Measurements from ENCODE around the gene TCERG1.

DNA sequence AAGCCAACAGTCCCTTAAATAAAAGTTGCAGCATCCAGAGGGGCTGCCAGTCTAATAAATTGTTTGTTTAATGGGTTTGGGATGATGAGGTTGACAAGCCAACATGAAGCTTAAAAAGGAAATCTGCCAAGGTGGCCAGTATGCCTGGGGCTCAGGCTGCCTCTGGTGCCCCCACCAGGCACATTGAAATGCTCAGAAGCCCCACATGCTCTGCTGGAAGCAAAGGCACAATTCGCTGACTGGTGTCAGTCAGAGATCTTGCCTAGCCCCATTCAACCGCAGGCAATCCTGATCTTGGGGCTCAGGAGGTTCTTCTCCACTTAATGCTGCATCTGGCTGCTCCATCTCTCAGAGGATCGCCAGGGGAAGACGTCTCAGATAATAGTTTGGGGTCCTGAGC is 44.2 kb upstream of the TCERG1 start:
- no peak for TF ChIP-seq EZH2 (IDR thresholded peaks at IDR 0.05; ENCODE audit: borderline replicate concordance, low read depth, low read length, poor library complexity, severe bottlenecking)
- TF ChIP-seq, protein P1, sequence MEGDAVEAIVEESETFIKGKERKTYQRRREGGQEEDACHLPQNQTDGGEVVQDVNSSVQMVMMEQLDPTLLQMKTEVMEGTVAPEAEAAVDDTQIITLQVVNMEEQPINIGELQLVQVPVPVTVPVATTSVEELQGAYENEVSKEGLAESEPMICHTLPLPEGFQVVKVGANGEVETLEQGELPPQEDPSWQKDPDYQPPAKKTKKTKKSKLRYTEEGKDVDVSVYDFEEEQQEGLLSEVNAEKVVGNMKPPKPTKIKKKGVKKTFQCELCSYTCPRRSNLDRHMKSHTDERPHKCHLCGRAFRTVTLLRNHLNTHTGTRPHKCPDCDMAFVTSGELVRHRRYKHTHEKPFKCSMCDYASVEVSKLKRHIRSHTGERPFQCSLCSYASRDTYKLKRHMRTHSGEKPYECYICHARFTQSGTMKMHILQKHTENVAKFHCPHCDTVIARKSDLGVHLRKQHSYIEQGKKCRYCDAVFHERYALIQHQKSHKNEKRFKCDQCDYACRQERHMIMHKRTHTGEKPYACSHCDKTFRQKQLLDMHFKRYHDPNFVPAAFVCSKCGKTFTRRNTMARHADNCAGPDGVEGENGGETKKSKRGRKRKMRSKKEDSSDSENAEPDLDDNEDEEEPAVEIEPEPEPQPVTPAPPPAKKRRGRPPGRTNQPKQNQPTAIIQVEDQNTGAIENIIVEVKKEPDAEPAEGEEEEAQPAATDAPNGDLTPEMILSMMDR (conservative IDR thresholded peaks at IDR 0.05; ENCODE audit: low read depth, low read length), result no peak
